ENCODE results near the gene SH2D3C. TPM values are rescaled to one million over a fixed set of nuclear protein-coding genes. Genes with fewer than 3 reads are reported as not detected.

Gene SH2D3C
- total and polyA plus RNA-seq, 9 of the 15 experiments (the other 6 are each of a cell fraction or from before 2014, with no cell fraction given) = 0.03 to 1.2 (median 0.22) TPM; not detected in 1

DNA sequence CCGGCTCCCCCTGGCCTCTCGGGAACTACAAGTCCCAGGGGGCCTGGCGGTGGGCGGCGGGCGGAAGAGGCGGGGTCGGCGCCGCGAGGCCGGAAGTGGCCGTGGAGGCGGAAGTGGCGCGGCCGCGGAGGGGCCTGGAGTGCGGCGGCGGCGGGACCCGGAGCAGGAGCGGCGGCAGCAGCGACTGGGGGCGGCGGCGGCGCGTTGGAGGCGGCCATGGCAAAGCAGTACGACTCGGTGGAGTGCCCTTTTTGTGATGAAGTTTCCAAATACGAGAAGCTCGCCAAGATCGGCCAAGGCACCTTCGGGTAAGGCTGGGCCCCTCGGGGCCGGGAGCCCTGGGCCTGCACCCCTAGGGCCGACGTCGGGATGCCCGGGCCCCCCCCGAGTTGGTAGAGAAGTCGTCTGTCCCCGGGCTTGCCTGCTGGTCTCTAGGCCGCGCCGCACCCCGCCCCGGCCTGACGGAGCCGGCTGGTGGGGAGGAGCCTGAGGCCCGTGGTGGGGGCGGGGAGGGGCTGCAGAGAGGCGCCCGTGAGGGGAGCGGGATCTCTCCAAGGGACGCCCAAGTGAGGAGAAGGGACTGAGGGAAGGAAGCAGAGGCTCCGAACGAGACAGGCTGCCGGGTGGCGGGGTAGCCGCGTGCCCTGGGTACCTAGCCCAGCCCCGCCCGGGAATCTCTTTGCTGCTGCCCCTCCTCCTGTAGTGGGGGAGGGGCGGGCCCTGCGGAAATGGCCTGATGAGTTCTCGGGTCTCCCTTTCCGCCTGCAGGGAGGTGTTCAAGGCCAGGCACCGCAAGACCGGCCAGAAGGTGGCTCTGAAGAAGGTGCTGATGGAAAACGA lies 7.7 kb upstream of the SH2D3C start, which contains the start of gene CDK9 (continued):
- TF ChIP-seq EWSR1 (IDR thresholded peaks at IDR 0.05; ENCODE audit: borderline replicate concordance, low read depth, partially characterized antibody) (no peak), RCOR1 (IDR thresholded peaks at IDR 0.05; ENCODE audit: borderline replicate concordance in 1 of 2, low read depth in 2 of 2, low read length in 2 of 2) (peak in 1 of 2 experiments; percentile 22; a peak in 1 of 4 replicates), MEIS2 (IDR thresholded peaks at IDR 0.05; ENCODE audit: partially characterized antibody) (peak; percentile 85), POLR2AphosphoS5 (IDR thresholded peaks at IDR 0.05; ENCODE audit: control insufficient read depth, insufficient read depth, low read depth, low read length) (0 out of 2 replicates have a peak, but pooled peaks have one; percentile 49), HEY1 (CRISPR knock-in tag; IDR thresholded peaks at IDR 0.05; ENCODE audit: borderline replicate concordance) (no peak; the same call in 1 of the 2 replicates), SETDB1 (IDR thresholded peaks at IDR 0.05; ENCODE audit: low read length) (no peak), SMAD3 (CRISPR knock-in tag; conservative IDR thresholded peaks at IDR 0.05) (no peak), STAG1 (CRISPR knock-in tag; IDR thresholded peaks at IDR 0.05; ENCODE audit: borderline replicate concordance) (no peak), MCM2 (IDR thresholded peaks at IDR 0.05; ENCODE audit: low read depth) (no peak), SPI1 (IDR thresholded peaks at IDR 0.05; ENCODE audit: borderline replicate concordance, low read depth, low read length) (peak; percentile 37; the same call in 1 of the 2 replicates), JUND (IDR thresholded peaks at IDR 0.05; ENCODE audit: borderline replicate concordance, low read depth, low read length) (peak; percentile 36; the same call in 1 of the 2 replicates), JUND (tag; IDR thresholded peaks at IDR 0.05; ENCODE audit: borderline replicate concordance, low read depth, low read length) (no peak; the same call in 2 of the 3 replicates), CHCHD3 (CRISPR knock-in tag; IDR thresholded peaks at IDR 0.05) (no peak), OTX1 (CRISPR knock-in tag; IDR thresholded peaks at IDR 0.05) (0 out of 2 replicates have a peak, but pooled peaks have one; percentile 27), DNMT1 (IDR thresholded peaks at IDR 0.05) (no peak), MCM7 (IDR thresholded peaks at IDR 0.05) (no peak), PRMT5 (CRISPR knock-in tag; IDR thresholded peaks at IDR 0.05) (no peak), CBX1 (IDR thresholded peaks at IDR 0.05; ENCODE audit: low read depth) (no peak; the same call in 1 of the 2 replicates), L3MBTL2 (IDR thresholded peaks at IDR 0.05) (0 out of 2 replicates have a peak, but pooled peaks have one; percentile 5), SP1 (CRISPR knock-in tag; IDR thresholded peaks at IDR 0.05) (no peak; the same call in 1 of the 2 replicates), SIRT6 (IDR thresholded peaks at IDR 0.05; ENCODE audit: low read depth, low read length) (no peak), BDP1 (IDR thresholded peaks at IDR 0.05; ENCODE audit: insufficient read depth, insufficient read length) (no peak), U2AF2 (optimal IDR thresholded peaks at IDR 0.05; ENCODE audit: low read depth, low read length) (no peak), ZNF449 (CRISPR knock-in tag; IDR thresholded peaks at IDR 0.05) (no peak)
- TF ChIP-seq, protein P1, sequence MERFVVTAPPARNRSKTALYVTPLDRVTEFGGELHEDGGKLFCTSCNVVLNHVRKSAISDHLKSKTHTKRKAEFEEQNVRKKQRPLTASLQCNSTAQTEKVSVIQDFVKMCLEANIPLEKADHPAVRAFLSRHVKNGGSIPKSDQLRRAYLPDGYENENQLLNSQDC (CRISPR knock-in tag; IDR thresholded peaks at IDR 0.05) = no peak
- TF ChIP-seq, protein P2, sequence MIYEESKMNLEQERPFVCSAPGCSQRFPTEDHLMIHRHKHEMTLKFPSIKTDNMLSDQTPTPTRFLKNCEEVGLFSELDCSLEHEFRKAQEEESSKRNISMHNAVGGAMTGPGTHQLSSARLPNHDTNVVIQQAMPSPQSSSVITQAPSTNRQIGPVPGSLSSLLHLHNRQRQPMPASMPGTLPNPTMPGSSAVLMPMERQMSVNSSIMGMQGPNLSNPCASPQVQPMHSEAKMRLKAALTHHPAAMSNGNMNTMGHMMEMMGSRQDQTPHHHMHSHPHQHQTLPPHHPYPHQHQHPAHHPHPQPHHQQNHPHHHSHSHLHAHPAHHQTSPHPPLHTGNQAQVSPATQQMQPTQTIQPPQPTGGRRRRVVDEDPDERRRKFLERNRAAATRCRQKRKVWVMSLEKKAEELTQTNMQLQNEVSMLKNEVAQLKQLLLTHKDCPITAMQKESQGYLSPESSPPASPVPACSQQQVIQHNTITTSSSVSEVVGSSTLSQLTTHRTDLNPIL (CRISPR knock-in tag; IDR thresholded peaks at IDR 0.05) = no peak

Measured in K562 (cell line).